ENCODE results near the gene SH3BP1.
A peak's percentile ranks its signal among the peaks of the same experiment; 100 is the strongest.

Gene SH3BP1

DNA sequence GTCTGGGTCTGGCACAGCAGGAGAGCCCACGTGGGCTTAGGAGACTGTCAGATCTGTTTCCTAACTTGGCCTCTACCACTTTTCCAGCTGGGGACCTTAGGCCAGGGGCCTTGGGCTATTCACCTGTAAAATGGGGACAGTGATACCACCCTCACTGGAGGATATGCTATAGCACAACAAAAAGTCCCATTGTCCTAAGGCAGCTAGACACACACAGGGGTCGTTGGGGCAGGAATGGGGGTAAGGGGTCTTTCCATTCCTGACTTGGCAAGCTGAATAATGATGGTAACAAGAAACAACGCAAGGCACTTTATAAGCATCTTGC is 2.6 kb upstream of the SH3BP1 start:
- Histone ChIP-seq H3K4me2 (ENCODE audit: low read length) (no peak overlapping the region), H3K4me1 (ENCODE audit: control insufficient read depth, low read length) (peaks cover 59% of the 10 kb centered on the region)

DNA sequence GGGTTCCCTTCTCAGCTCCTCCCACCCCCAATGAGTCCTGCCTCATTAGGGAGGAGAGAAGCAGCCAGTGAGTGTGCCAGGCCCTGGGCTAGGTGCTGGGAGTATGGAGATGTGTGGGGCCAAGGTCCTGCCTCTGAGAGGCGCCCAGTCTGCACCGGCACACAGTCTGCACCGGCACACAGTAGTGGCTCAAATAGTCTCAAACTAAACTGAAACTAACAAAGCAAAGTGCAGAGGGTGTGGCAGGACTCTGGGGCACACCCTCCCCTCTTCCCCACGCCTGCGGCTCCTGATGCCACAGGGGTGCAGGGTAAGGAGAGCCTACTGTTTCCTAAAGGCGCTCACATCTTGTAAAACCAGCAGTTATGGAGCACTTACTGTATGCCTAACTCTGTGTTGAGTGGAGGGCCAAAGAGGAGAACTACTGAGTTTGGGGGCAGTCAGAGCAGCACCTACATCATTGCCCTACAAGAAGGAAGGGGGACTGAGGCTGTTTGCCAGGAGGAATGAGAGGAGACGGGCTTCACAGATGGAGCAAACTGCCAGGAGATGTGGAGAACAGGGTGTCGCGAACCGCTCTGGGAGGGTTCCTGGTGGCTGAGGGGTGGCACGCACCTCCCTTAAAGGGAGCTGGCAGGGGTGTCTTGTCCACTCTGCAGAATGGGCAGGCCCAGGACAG is 939 bp upstream of the SH3BP1 start:
- Histone ChIP-seq H3K27ac (ENCODE audit: low read depth, low read length) (no peak overlapping the region), H3K4me2 (ENCODE audit: low read length) (peak overlapping the region; percentile 97), H3K9me3 (ENCODE audit: control insufficient read depth, insufficient read depth, low read length) (no peaks in the 10 kb centered on the region), H3K36me3 (ENCODE audit: control insufficient read depth, low read length) (peaks cover 17% of the 10 kb centered on the region), H3K9me2 (replicated peaks; ENCODE audit: control insufficient read depth, low read length) (no peaks in the 10 kb centered on the region), H3K4me3 (ENCODE audit: low read length) (peak overlapping the region; percentile 79), H3K27me3 (ENCODE audit: control insufficient read depth, low read length) (no peaks in the 10 kb centered on the region), H3K4me1 (ENCODE audit: control insufficient read depth, low read length) (peaks cover 45% of the 10 kb centered on the region), H4K20me1 (ENCODE audit: control insufficient read depth, insufficient read depth, low read depth, low read length) (no peaks in the 10 kb centered on the region; the same call in 1 of the 2 replicates), H3K79me2 (ENCODE audit: control insufficient read depth, low read length) (peaks cover 9% of the 10 kb centered on the region), H3F3A (ENCODE audit: control insufficient read depth, insufficient read depth) (peaks cover 26% of the 10 kb centered on the region)
- no peak for TF ChIP-seq EZH2phosphoT487 (IDR thresholded peaks at IDR 0.05; ENCODE audit: borderline replicate concordance, low read length)
- no peak for TF ChIP-seq CTCF (IDR thresholded peaks at IDR 0.05; ENCODE audit: low read depth, low read length, poor library complexity, severe bottlenecking)

More for the DNA sequence above, 2.6 kb upstream of the SH3BP1 start:
- Histone ChIP-seq H4K20me1 (ENCODE audit: control insufficient read depth, insufficient read depth, low read depth, low read length) (no peaks in the 10 kb centered on the region; the same call in 1 of the 2 replicates), H3K27me3 (ENCODE audit: control insufficient read depth, low read length) (no peaks in the 10 kb centered on the region), H3K36me3 (ENCODE audit: control insufficient read depth, low read length) (peaks cover 24% of the 10 kb centered on the region), H3K27ac (ENCODE audit: low read depth, low read length) (no peak overlapping the region), H3K9me2 (replicated peaks; ENCODE audit: control insufficient read depth, low read length) (no peaks in the 10 kb centered on the region), H3F3A (ENCODE audit: control insufficient read depth, insufficient read depth) (peaks cover 26% of the 10 kb centered on the region), H3K4me3 (ENCODE audit: low read length) (no peak overlapping the region), H3K79me2 (ENCODE audit: control insufficient read depth, low read length) (peaks cover 9% of the 10 kb centered on the region), H3K9me3 (ENCODE audit: control insufficient read depth, insufficient read depth, low read length) (no peaks in the 10 kb centered on the region)
- no peak for TF ChIP-seq CTCF (IDR thresholded peaks at IDR 0.05; ENCODE audit: low read depth, low read length, poor library complexity, severe bottlenecking)
- no peak for TF ChIP-seq EZH2phosphoT487 (IDR thresholded peaks at IDR 0.05; ENCODE audit: borderline replicate concordance, low read length)

GRCh38 chr22:37639771-37640590 is 512 bp downstream of the SH3BP1 start:
- peak overlapping the region; percentile 97 for H3K4me2 ChIP-seq (ENCODE audit: low read length)
- no peaks in the 10 kb centered on the region for H3K9me2 ChIP-seq (replicated peaks; ENCODE audit: control insufficient read depth, low read length)
- peak overlapping the region; percentile 79 for H3K4me3 ChIP-seq (ENCODE audit: low read length)
- TF ChIP-seq EZH2phosphoT487 (IDR thresholded peaks at IDR 0.05; ENCODE audit: borderline replicate concordance, low read length): no peak
- no peak for TF ChIP-seq CTCF (IDR thresholded peaks at IDR 0.05; ENCODE audit: low read depth, low read length, poor library complexity, severe bottlenecking)
- no peaks in the 10 kb centered on the region for H4K20me1 ChIP-seq (ENCODE audit: control insufficient read depth, insufficient read depth, low read depth, low read length)
- H3K36me3 ChIP-seq (ENCODE audit: control insufficient read depth, low read length): peaks cover 23% of the 10 kb centered on the region
- H3K27me3 ChIP-seq (ENCODE audit: control insufficient read depth, low read length): no peaks in the 10 kb centered on the region
- H3K9me3 ChIP-seq (ENCODE audit: control insufficient read depth, insufficient read depth, low read length): no peaks in the 10 kb centered on the region
- peaks cover 31% of the 10 kb centered on the region for H3K4me1 ChIP-seq (ENCODE audit: control insufficient read depth, low read length)
- H3F3A ChIP-seq (ENCODE audit: control insufficient read depth, insufficient read depth): peaks cover 18% of the 10 kb centered on the region
- peak overlapping the region; percentile 30 for H3K27ac ChIP-seq (ENCODE audit: low read depth, low read length)
- peaks cover 9% of the 10 kb centered on the region for H3K79me2 ChIP-seq (ENCODE audit: control insufficient read depth, low read length)
